ENCODE measurements around the gene MIF4GD.

- no peak for TF ChIP-seq CTCF (IDR thresholded peaks at IDR 0.05; ENCODE audit: borderline replicate concordance, extremely low read depth, low read length, poor library complexity, severe bottlenecking)
- no peak for TF ChIP-seq EZH2 (IDR thresholded peaks at IDR 0.05; ENCODE audit: borderline replicate concordance, low read depth, low read length, severe bottlenecking)
Measured at GRCh38 chr17:75272848-75273184, 1.8 kb upstream of the MIF4GD start.
